Right lobe of liver (tissue), 6 donors: Measurements from ENCODE around the gene SLC25A5. TPM values are rescaled to one million over a fixed set of nuclear protein-coding genes. Genes with fewer than 3 reads are reported as not detected.

Source experiments
- ATAC-seq, 4 donors: fragments of 200-7000 bp; cut with Tn5 transposase; one replicate each; pipeline ENCODE4 v1.9.1; 2020; ENCODE audit warnings: mild to moderate bottlenecking in 4 of 4, moderate library complexity in 4 of 4
- DNase-seq, 3 donors: peaks; one replicate each; pipeline ENCODE4 v3.0.0-alpha.2; 2020
- H3K27ac ChIP-seq, 3 donors: fragments of 200-600 bp; one replicate each; pipeline ENCODE4 v1.8.0; 2022
- H3K27me3 ChIP-seq, 2 donors: fragments of 200-600 bp; one replicate each; pipeline ENCODE4 v1.8.0; 2022
- H3K36me3 ChIP-seq, 4 donors: fragments of 200-600 bp; sonication (generic) in 1 of 4; one replicate each; pipeline versions ENCODE4 v1.5.1 to v1.8.0; 2017 to 2022; ENCODE audit warnings: control low read depth in 1 of 4
- H3K4me1 ChIP-seq, 4 donors: fragments of 200-600 bp; sonication (generic) in 1 of 4; one replicate each; pipeline versions ENCODE4 v1.5.1 to v1.8.0; 2017 to 2022; ENCODE audit warnings: control low read depth in 1 of 4
- H3K4me3 ChIP-seq, 3 donors: fragments of 200-600 bp; one replicate each; pipeline ENCODE4 v1.8.0; 2022
- H3K9me3 ChIP-seq, 4 donors: fragments of 200-600 bp; sonication (generic) in 1 of 4; one replicate each; pipeline versions ENCODE4 v1.5.1 to v1.8.0; 2017 to 2022; ENCODE audit warnings: control low read depth in 1 of 4
- POLR2A ChIP-seq: fragments of 450-650 bp; IDR thresholded peaks from one replicate; pipeline ENCODE4 v1.6.1; 2017; ENCODE audit warnings: antibody characterized with exemption, mild to moderate bottlenecking
- WGBS: methylation state at CpG from one replicate; pipeline ENCODE4 v1.1.6; 2018; ENCODE audit warnings: low coverage, low lambda C conversion rate; ENCODE audit not compliant: insufficient coverage; ENCODE audit errors: missing lambda C conversion rate; 5-methylcytosine and 5-hydroxymethylcytosine counted together
- intact Hi-C, 2 donors: fragments of 100-400 bp; cut with DNase I; formaldehyde crosslinking; loops; one replicate each; pipeline versions ENCODE4 v1.11.2 to v1.14.1; 2022
- long read RNA-seq: library from polyadenylated mRNA; unstranded; transcript quantifications from one replicate; pipeline ENCODE4 v2.0.0, GENCODE V29; 2019
- total RNA-seq, 6 experiments: library from RNA; depleted of rRNA in 2 of 6; stranded (reverse); fragments of >200 nt in 2 of 6; fragmentation: NEBNext Ultra II Directional in 3 of 6; extraction: Animal tissue kit (Norgen Biotek cat#: 25700) in 3 of 6; gene quantifications; one replicate each; pipeline versions ENCODE4 v1.1.0 to v1.2.4, GENCODE V29; 2016 to 2023
- TF ChIP-seq, protein P1 (sequence below), 4 donors: fragments of 200-600 bp in 3 of 4; fragments of 450-650 bp in 1 of 4; IDR thresholded peaks; one replicate each; pipeline versions ENCODE4 v1.5.1 to v1.8.0; 2016 to 2022; ENCODE audit warnings: antibody characterized with exemption in 4 of 4, mild to moderate bottlenecking in 2 of 4
- donor health status: DM: no; HTN: yes; CAD: no.
- donor health status: DM: no; HTN: no; CAD: no.
- donor health status: DM: no; HTN: no; CAD: no.
- donor health status: DM: no; HTN: yes; CAD: no.
- donor health status: DM: no; HTN: yes; CAD: no.

SLC25A5 gene
- total RNA-seq: 100 to 1,000 TPM; 168 to 296 (median 223) TPM
- long read RNA-seq, transcript SLC25A5-201 (4 exons, 1,274 nt): major isoform, 111 of 145 reads
- long read RNA-seq, partial matches to known transcripts: 3 of 145 reads
- long read RNA-seq, other reads (novel, unspliced or antisense): 30 of 145 reads

DNA sequence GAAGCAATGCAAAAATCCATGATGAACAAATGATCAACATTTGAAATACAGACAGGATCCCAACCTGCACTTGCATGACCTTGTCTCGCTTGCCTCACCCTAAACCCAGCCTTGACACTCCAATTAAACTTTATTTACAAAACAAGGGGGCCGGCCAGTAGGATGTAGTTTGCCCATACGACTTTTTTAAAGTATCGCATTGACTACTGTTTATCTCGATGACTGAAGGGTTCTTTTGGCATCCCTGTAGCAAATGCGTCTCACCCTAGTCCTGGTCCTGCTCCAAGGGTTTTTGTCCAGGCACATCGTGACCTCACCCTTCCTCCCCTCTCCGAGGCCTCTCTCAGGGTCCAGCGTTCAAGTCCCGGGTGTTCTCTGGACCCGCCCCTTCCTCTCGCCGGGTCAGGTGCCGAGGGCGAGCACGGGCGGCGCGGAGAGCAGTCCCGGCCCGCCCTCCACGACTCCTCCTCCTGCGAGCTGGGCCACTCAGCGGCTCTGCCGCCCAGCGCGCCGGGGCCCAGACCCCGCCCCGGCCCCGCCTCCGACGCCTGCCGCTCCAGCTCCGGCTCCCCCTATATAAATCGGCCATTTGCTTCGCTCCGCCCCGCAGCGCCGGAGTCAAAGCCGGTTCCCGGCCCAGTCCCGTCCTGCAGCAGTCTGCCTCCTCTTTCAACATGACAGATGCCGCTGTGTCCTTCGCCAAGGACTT is at the start of gene SLC25A5:
TSS of gene SLC25A5 (plus strand) at position 603 of the 709 bp plus-strand sequence. CDS start at position 675, 72 bp downstream.
- H3K27ac ChIP-seq: peak within 1 kb of the TSS; percentile 77 to 89 (median 80)
- no peaks in the 10 kb centered on the region for H3K9me3 ChIP-seq
- ATAC-seq: peak; percentile 90 to 97 (median 92)
- H3K4me1 ChIP-seq: no peaks in the 10 kb centered on the region
- TF ChIP-seq, protein P1, sequence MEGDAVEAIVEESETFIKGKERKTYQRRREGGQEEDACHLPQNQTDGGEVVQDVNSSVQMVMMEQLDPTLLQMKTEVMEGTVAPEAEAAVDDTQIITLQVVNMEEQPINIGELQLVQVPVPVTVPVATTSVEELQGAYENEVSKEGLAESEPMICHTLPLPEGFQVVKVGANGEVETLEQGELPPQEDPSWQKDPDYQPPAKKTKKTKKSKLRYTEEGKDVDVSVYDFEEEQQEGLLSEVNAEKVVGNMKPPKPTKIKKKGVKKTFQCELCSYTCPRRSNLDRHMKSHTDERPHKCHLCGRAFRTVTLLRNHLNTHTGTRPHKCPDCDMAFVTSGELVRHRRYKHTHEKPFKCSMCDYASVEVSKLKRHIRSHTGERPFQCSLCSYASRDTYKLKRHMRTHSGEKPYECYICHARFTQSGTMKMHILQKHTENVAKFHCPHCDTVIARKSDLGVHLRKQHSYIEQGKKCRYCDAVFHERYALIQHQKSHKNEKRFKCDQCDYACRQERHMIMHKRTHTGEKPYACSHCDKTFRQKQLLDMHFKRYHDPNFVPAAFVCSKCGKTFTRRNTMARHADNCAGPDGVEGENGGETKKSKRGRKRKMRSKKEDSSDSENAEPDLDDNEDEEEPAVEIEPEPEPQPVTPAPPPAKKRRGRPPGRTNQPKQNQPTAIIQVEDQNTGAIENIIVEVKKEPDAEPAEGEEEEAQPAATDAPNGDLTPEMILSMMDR (IDR thresholded peaks at IDR 0.05): no peak
- peak; percentile 88 for TF ChIP-seq POLR2A
- peak; percentile 86 to 93 (median 90) for DNase-seq
- peaks cover 0 to 17% (median 1%) of the 10 kb centered on the region in 4 donors for H3K36me3 ChIP-seq
- 49% methylated on average over 16 of the region's 46 CpGs for WGBS
- H3K27me3 ChIP-seq: no peaks in the 10 kb centered on the region
- peak within 1 kb of the TSS; percentile 73 to 84 (median 82) for H3K4me3 ChIP-seq
- intact Hi-C loops: no loop called here

DNA sequence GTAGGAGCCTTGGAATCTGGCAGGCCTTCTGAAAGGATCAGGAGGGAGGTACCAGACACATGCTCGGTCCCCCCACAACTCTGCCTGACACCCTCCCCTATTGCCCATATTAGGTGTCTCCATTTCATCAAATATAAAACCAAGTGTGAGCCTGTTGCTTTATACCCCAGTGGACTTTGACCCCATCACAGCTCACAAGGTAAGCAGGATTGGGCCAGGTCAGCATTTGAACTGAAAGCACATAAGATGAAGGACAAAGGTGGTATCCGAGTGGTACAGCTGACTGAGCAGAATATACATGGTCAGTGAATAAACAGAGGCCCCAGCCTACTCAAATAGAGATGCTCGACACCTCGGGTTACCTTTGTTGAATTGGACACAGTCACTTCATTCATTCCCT is 49.1 kb upstream of the SLC25A5 start:
- Histone ChIP-seq H3K27ac (no peak overlapping the region), H3K4me1 (peaks cover 0 to 7% (median 0%) of the 10 kb centered on the region in 4 donors), H3K9me3 (no peaks in the 10 kb centered on the region), H3K36me3 (no peaks in the 10 kb centered on the region), H3K4me3 (no peak overlapping the region), H3K27me3 (no peaks in the 10 kb centered on the region)
- TF ChIP-seq, protein P1 (IDR thresholded peaks at IDR 0.05): no peak
- no peak for TF ChIP-seq POLR2A
- intact Hi-C loops: no loop called here
- ATAC-seq (peak; percentile 75 to 89 (median 86)), DNase-seq (peak in 1 of 3 donors; percentile 44)
- WGBS: 21% methylated on average over 4 of the region's 4 CpGs

DNA sequence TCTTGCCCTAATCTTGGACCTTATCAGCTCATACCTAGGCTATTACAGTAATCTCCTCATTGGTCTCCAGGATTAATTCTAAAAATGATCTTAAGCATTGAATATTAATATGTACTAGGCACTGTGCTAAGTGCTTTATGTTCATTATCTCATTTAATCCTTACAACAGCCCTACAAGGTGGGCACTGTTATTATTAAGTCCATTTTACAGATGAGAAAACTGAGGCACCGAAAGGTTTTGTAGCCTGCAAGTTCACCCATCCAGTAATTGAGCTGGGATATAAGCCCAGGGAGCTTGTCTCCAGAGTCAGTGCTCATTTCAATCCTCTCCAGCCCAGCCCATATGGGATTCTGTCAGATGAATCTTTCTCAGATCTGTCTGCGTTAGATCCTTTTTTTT is 48.3 kb upstream of the SLC25A5 start:
- no peak for TF ChIP-seq POLR2A
- TF ChIP-seq, protein P1 (IDR thresholded peaks at IDR 0.05): no peak
- ATAC-seq (no peak), DNase-seq (no peak)
- no CpG with 5 or more reads among the region's 2 CpGs for WGBS
- H3K27me3 ChIP-seq: no peaks in the 10 kb centered on the region
- no peaks in the 10 kb centered on the region for H3K36me3 ChIP-seq
- H3K4me3 ChIP-seq: no peak overlapping the region
- peaks cover 0 to 7% (median 0%) of the 10 kb centered on the region in 4 donors for H3K4me1 ChIP-seq
- H3K9me3 ChIP-seq: no peaks in the 10 kb centered on the region
- H3K27ac ChIP-seq: peak overlapping the region in 1 of 3 donors; percentile 4
- intact Hi-C loops: no loop called here

DNA sequence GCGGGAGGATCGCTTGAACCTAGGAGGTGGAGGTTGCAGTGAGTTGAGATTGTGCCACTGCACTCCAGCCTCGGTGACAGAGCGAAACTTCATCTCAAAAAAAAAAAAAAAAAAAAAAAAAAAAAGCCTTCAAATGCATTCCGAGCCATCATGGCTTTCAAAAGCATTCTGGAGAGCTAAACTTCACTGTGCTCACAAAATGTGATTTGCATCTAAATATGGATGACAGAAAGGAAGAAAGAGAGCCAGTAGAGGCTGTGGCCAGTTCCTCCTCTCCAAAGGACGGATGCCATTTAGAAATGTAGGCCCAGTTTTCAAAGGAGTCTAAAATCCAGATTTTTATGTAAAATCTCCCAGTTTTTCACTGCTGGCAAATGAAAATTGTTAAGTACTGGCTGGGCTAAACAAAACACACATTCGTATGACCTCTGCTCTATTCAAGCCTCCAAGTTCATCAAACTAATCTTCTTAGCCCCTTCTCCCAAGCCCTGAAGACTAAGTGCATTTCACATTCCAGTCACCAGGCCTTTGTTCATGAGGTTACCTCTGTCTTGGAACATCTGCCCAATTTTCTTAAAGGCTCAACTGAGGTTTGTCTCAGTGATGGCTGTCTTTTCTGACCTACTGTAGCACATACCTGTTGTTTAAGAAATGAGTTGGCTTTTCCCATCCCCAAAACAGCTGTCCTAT is 47.1 kb upstream of the SLC25A5 start:
- ATAC-seq (no peak), DNase-seq (no peak)
- WGBS: 81% methylated on average over 7 of the region's 7 CpGs
- Histone ChIP-seq H3K4me3 (no peak overlapping the region), H3K27ac (no peak overlapping the region), H3K9me3 (no peaks in the 10 kb centered on the region), H3K36me3 (no peaks in the 10 kb centered on the region), H3K4me1 (peaks cover 0 to 10% (median 0%) of the 10 kb centered on the region in 4 donors), H3K27me3 (no peaks in the 10 kb centered on the region)
- intact Hi-C loops: no loop called here
- TF ChIP-seq, protein P1 (IDR thresholded peaks at IDR 0.05): no peak
- no peak for TF ChIP-seq POLR2A
